ENCODE results near the gene NEO1. TPM values are rescaled to one million over a fixed set of nuclear protein-coding genes. Genes with fewer than 3 reads are reported as not detected.

The NEO1 gene
- total RNA-seq, 1 experiment from 2014 or later = 41.8 TPM

- H3K23me2 ChIP-seq (ENCODE audit: insufficient read length, low read depth, low read length, poor library complexity, severe bottlenecking) = no peaks in the 10 kb centered on the region
- H3K14ac ChIP-seq (ENCODE audit: insufficient read depth, low read length) = no peak overlapping the region
- H3K23ac ChIP-seq (ENCODE audit: insufficient read length, low read depth, low read length) = no peak overlapping the region
- H3K4me2 ChIP-seq (ENCODE audit: insufficient read depth, insufficient read length, low read length) = no peak overlapping the region
- no peak overlapping the region for H2BK12ac ChIP-seq (ENCODE audit: insufficient read length, low read depth, low read length)
- no peak overlapping the region for H3T11ph ChIP-seq (ENCODE audit: low read length)
- H4K20me1 ChIP-seq (ENCODE audit: control insufficient read depth, insufficient read depth, insufficient read length) = no peaks in the 10 kb centered on the region
- no peak overlapping the region for H2BK20ac ChIP-seq (ENCODE audit: low read depth, low read length, poor library complexity, severe bottlenecking)
- no peak for DNase-seq
- no peaks in the 10 kb centered on the region for H3K4me1 ChIP-seq (ENCODE audit: insufficient read depth, low read length)
- H2BK5ac ChIP-seq (ENCODE audit: insufficient read length, low read length) = no peak overlapping the region
- H3K18ac ChIP-seq (ENCODE audit: insufficient read length, low read depth, low read length) = no peak overlapping the region
- no peak overlapping the region for H2AFZ ChIP-seq (ENCODE audit: low read length)
- no peaks in the 10 kb centered on the region for H3K27me3 ChIP-seq (ENCODE audit: insufficient read depth, low read length)
- H3K9me3 Mint-ChIP-seq = no peaks in the 10 kb centered on the region
- H3K9ac ChIP-seq (ENCODE audit: extremely low read depth, insufficient read length, low read length) = no peak overlapping the region
- H2BK120ac ChIP-seq (ENCODE audit: low read depth, low read length, poor library complexity, severe bottlenecking) = no peak overlapping the region
- H3K27ac Mint-ChIP-seq = peak overlapping the region in 1 of 3 experiments; percentile 50; a peak in 1 of 7 replicates
- H3K36me3 Mint-ChIP-seq (ENCODE audit: insufficient read depth in 1 of 3, low read depth in 3 of 3) = no peaks in the 10 kb centered on the region
- H4K8ac ChIP-seq (replicated peaks; ENCODE audit: insufficient read length, low read depth, low read length) = no peak overlapping the region
- peaks cover 16 to 19% of the 10 kb centered on the region in 2 experiments for H3K4me1 Mint-ChIP-seq
- H3K4ac ChIP-seq (ENCODE audit: low read depth, low read length) = no peak overlapping the region
- no peak overlapping the region for H4K5ac ChIP-seq (ENCODE audit: insufficient read length, low read depth, low read length)
- no peaks in the 10 kb centered on the region for H3K27me3 Mint-ChIP-seq (ENCODE audit: low read depth)
- H2BK15ac ChIP-seq (ENCODE audit: low read depth, low read length) = no peak overlapping the region
- H3K79me2 ChIP-seq (ENCODE audit: insufficient read depth, low read length) = peaks cover 5% of the 10 kb centered on the region
- H2AK5ac ChIP-seq (ENCODE audit: insufficient read length, low read length) = no peak overlapping the region
- H4K91ac ChIP-seq (ENCODE audit: insufficient read length, low read depth, low read length) = no peak overlapping the region
- H3K79me1 ChIP-seq (ENCODE audit: insufficient read depth, low read depth, low read length, poor library complexity, severe bottlenecking) = peaks cover 3% of the 10 kb centered on the region
- no peak for TF ChIP-seq CTCF (conservative IDR thresholded peaks at IDR 0.05)
- H3K9me3 ChIP-seq (ENCODE audit: control insufficient read depth, low read depth, low read length) = no peaks in the 10 kb centered on the region
- H3K4me3 Mint-ChIP-seq = no peak overlapping the region
- no CpG with 5 or more reads among the region's 2 CpGs for WGBS (ENCODE audit: extremely low coverage, insufficient read length, low lambda C conversion rate)
- no peak overlapping the region for H3K56ac ChIP-seq (ENCODE audit: insufficient read length, low read depth, low read length)
- H3K27ac ChIP-seq (ENCODE audit: insufficient read length, low read depth, low read length) = no peak overlapping the region
Measured at GRCh38 chr15:73078722-73079121, 26.5 kb downstream of the NEO1 start.

Data from H9 (cell line).